A549 (cell line): ENCODE data around the gene NHSL2.

Experiments used
- MYC ChIP-seq: IDR thresholded peaks from 2 replicates; pipeline ENCODE4 v1.6.1; 2012; ENCODE audit warnings: mild to moderate bottlenecking, inconsistent platforms, low read length, improper control_type of control experiment, borderline replicate concordance
- RAD21 ChIP-seq, 2 experiments: fragments of >200 bp in 1 of 2; sonication (Bioruptor Twin) in 1 of 2; formaldehyde crosslinking in 1 of 2; IDR thresholded peaks in 1 of 2; conservative IDR thresholded peaks in 1 of 2; 2 replicates in 1 of 2; 3 replicates in 1 of 2; pipeline ENCODE4 v1.6.1; 2012 to 2018; ENCODE audit warnings: inconsistent platforms in 1 of 2
- TF ChIP-seq, protein P1 (sequence below): fragments of 200-600 bp; sonication (generic); IDR thresholded peaks from 2 replicates; pipeline ENCODE4 v1.6.1; 2016; ENCODE audit warnings: antibody characterized with exemption, mild to moderate bottlenecking, moderate library complexity
- TF ChIP-seq, protein P2 (sequence below): fragments of >200 bp; sonication (Bioruptor Twin); formaldehyde crosslinking; IDR thresholded peaks from 3 replicates; pipeline ENCODE4 v1.5.1; 2016

DNA sequence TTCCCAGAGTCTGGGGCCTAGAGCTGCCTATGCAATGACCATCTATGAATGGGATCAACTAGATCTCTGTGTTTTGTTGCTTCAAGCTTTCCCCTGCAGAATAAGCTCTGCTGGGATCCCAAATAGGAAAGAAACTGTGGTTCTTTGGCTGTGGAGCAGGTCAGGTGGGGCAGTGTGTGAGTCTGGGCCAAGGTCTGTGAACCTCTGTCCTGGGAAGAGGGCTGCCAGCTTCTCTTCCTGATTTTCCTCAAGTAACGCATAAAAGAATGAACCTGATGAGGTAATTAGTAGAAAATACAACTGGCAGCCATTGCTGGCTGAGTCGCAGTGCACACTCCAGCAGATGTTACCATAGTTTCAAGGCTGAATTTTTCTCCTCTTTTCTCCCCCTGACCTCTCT, 266.3 kb downstream of the NHSL2 start:
- TF ChIP-seq MYC: no peak
- TF ChIP-seq, protein P1, sequence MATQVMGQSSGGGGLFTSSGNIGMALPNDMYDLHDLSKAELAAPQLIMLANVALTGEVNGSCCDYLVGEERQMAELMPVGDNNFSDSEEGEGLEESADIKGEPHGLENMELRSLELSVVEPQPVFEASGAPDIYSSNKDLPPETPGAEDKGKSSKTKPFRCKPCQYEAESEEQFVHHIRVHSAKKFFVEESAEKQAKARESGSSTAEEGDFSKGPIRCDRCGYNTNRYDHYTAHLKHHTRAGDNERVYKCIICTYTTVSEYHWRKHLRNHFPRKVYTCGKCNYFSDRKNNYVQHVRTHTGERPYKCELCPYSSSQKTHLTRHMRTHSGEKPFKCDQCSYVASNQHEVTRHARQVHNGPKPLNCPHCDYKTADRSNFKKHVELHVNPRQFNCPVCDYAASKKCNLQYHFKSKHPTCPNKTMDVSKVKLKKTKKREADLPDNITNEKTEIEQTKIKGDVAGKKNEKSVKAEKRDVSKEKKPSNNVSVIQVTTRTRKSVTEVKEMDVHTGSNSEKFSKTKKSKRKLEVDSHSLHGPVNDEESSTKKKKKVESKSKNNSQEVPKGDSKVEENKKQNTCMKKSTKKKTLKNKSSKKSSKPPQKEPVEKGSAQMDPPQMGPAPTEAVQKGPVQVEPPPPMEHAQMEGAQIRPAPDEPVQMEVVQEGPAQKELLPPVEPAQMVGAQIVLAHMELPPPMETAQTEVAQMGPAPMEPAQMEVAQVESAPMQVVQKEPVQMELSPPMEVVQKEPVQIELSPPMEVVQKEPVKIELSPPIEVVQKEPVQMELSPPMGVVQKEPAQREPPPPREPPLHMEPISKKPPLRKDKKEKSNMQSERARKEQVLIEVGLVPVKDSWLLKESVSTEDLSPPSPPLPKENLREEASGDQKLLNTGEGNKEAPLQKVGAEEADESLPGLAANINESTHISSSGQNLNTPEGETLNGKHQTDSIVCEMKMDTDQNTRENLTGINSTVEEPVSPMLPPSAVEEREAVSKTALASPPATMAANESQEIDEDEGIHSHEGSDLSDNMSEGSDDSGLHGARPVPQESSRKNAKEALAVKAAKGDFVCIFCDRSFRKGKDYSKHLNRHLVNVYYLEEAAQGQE: no peak
- TF ChIP-seq, protein P2, sequence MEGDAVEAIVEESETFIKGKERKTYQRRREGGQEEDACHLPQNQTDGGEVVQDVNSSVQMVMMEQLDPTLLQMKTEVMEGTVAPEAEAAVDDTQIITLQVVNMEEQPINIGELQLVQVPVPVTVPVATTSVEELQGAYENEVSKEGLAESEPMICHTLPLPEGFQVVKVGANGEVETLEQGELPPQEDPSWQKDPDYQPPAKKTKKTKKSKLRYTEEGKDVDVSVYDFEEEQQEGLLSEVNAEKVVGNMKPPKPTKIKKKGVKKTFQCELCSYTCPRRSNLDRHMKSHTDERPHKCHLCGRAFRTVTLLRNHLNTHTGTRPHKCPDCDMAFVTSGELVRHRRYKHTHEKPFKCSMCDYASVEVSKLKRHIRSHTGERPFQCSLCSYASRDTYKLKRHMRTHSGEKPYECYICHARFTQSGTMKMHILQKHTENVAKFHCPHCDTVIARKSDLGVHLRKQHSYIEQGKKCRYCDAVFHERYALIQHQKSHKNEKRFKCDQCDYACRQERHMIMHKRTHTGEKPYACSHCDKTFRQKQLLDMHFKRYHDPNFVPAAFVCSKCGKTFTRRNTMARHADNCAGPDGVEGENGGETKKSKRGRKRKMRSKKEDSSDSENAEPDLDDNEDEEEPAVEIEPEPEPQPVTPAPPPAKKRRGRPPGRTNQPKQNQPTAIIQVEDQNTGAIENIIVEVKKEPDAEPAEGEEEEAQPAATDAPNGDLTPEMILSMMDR: no peak
- TF ChIP-seq RAD21 (conservative IDR thresholded peaks at IDR 0.05 in 1 of 2, IDR thresholded peaks at IDR 0.05 in 1 of 2): no peak
